Adrenal gland (tissue), 12 donors: Measurements from ENCODE around the gene TMEM201. TPM values are rescaled to one million over a fixed set of nuclear protein-coding genes. Genes with fewer than 3 reads are reported as not detected.

Experiments
- DNase-seq, 7 donors: peaks; one replicate each; pipeline ENCODE4 v3.0.0-alpha.2; 2019 to 2020
- H3K27ac ChIP-seq, 5 donors: fragments of 200-600 bp; sonication (generic) in 4 of 5; 1 replicate in 3 of 5; 2 replicates in 2 of 5; pipeline versions ENCODE4 v1.5.1 to v1.8.0; 2016 to 2020; ENCODE audit warnings: mild to moderate bottlenecking in 1 of 5
- H3K27me3 ChIP-seq: fragments of 200-600 bp; 2 replicates; pipeline ENCODE4 v1.8.0; 2021
- H3K36me3 ChIP-seq, 2 donors: fragments of 200-600 bp; replicated peaks in 1 of 2; 1 replicate in 1 of 2; 2 replicates in 1 of 2; pipeline versions ENCODE4 v1.5.1 to v1.8.0; 2018 to 2022
- H3K4me1 ChIP-seq, 2 donors: fragments of 200-600 bp; replicated peaks in 1 of 2; 1 replicate in 1 of 2; 2 replicates in 1 of 2; pipeline versions ENCODE4 v1.5.1 to v1.8.0; 2018 to 2021
- H3K4me3 ChIP-seq, 4 donors: fragments of 200-600 bp; sonication (generic) in 3 of 4; one replicate each; pipeline ENCODE4 v1.5.1; 2016 to 2018
- H3K9me3 ChIP-seq, 3 donors: fragments of 200-600 bp; sonication (generic) in 1 of 3; replicated peaks in 1 of 3; 1 replicate in 2 of 3; 2 replicates in 1 of 3; pipeline versions ENCODE4 v1.5.1 to v1.8.0; 2016 to 2021
- CTCF ChIP-seq, 6 experiments: fragments of 450-650 bp in 4 of 6; fragments of 200-600 bp in 2 of 6; sonication (generic) in 1 of 6; IDR thresholded peaks; 1 replicate in 5 of 6; 2 replicates in 1 of 6; pipeline versions ENCODE4 v1.5.1 to v1.8.0; 2016 to 2021; ENCODE audit warnings: antibody characterized with exemption in 6 of 6, mild to moderate bottlenecking in 2 of 6, moderate library complexity in 1 of 6
- POLR2A ChIP-seq, 2 donors: fragments of 450-650 bp; IDR thresholded peaks; one replicate each; pipeline ENCODE4 v1.6.1; 2017; ENCODE audit warnings: antibody characterized with exemption in 2 of 2, mild to moderate bottlenecking in 2 of 2, moderate library complexity in 1 of 2
- WGBS, 4 donors: extraction: QIAGEN DNeasy Blood & Tissue Kit in 2 of 4; methylation state at CpG; one replicate each; pipeline versions ENCODE4 v1.1.5 to v1.1.7; 2013 to 2017; 5-methylcytosine and 5-hydroxymethylcytosine counted together
- intact Hi-C, 2 donors: fragments of 100-400 bp; cut with DNase I; formaldehyde crosslinking; loops; one replicate each; pipeline versions ENCODE4 v1.14.1 to v1.15.0; 2022 to 2023
- polyA plus RNA-seq, 3 donors: library from polyadenylated mRNA; stranded (reverse); fragments of 200-250 nt in 2 of 3; fragments of 350-450 nt in 1 of 3; fragmentation: Illumina TruSeq in 1 of 3; extraction: RNeasy Lipid Tissue Mini Kit (QIAGEN cat#74804) in 1 of 3; gene quantifications; one replicate each; pipeline ENCODE4 v1.2.3, GENCODE V29; 2013 to 2014
- total RNA-seq, 9 donors: library from RNA; depleted of rRNA in 4 of 9; stranded (reverse); fragments of >200 nt in 4 of 9; fragments of 120-200 nt in 1 of 9; fragmentation: NEBNext Ultra II Directional in 1 of 9; extraction: Animal tissue kit (Norgen Biotek cat#: 25700) in 1 of 9; gene quantifications; one replicate each; pipeline versions ENCODE4 v1.1.0 to v1.2.4, GENCODE V29; 2013 to 2023
- donor health status: healthy with polysubstance abuse.
- donor health status: Bipolar disorder and iron deficiency.
- donor health status: DM: yes; HTN: yes; CAD: no.
- donor health status: DM: no; HTN: no; CAD: no.
- donor health status: DM: no; HTN: no; CAD: no.
- donor health status: DM: yes; HTN: yes; CAD: no.

TMEM201 gene
- total and polyA plus RNA-seq, 12 donors, result 2.1 to 12.6 (median 9.5) TPM

GRCh38 chr1:9630331-9631111 is 41.8 kb downstream of the TMEM201 start:
- 59 to 72% (median 70%) methylated on average over 8 of the region's 8 CpGs for WGBS, 4 donors
- H3K27me3 ChIP-seq, result no peaks in the 10 kb centered on the region
- no peaks in the 10 kb centered on the region for H3K36me3 ChIP-seq
- no peak for DNase-seq
- no peaks in the 10 kb centered on the region for H3K9me3 ChIP-seq
- TF ChIP-seq CTCF (IDR thresholded peaks at IDR 0.05) (no peak), POLR2A (IDR thresholded peaks at IDR 0.05) (no peak)
- no peak overlapping the region for H3K4me3 ChIP-seq
- H3K4me1 ChIP-seq, result no peaks in the 10 kb centered on the region
- intact Hi-C loops, result loop anchor here in 1 of 2 donors (10.0 kb wide), 1 partner anchor 64 kb away; no protein-coding TSS in a partner anchor
- no peak overlapping the region for H3K27ac ChIP-seq

DNA sequence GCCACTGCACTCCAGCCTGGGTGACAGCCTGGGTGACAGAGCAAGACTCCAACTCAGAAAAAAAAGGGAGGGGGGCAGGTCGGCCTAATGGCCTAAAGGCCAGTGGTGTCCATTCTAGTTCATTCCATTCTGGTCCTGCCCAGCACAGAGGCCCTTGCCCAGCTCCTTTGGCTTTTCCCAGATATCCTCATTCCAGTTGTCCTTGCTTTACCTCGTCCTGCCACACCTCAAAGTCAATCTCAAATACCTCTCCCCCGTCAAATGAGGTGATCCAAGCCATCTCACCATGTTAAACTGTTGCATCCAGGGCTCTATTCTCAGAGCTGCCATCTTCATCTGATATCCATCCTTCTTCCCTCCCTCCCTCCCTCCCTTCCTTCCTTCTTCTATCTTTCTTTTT is 42.9 kb downstream of the TMEM201 start:
- Histone ChIP-seq H3K27me3 (no peaks in the 10 kb centered on the region), H3K27ac (no peak overlapping the region), H3K4me1 (no peaks in the 10 kb centered on the region), H3K36me3 (no peaks in the 10 kb centered on the region), H3K4me3 (no peak overlapping the region), H3K9me3 (no peaks in the 10 kb centered on the region)
- WGBS, 4 donors, result 80 to 93% (median 86%) methylated on average over 3 of the region's 3 CpGs
- intact Hi-C loops, result loop anchor here in 1 of 2 donors (10.0 kb wide), 1 partner anchor 63 kb away; no protein-coding TSS in a partner anchor
- TF ChIP-seq CTCF (IDR thresholded peaks at IDR 0.05) (no peak), POLR2A (IDR thresholded peaks at IDR 0.05) (no peak)
- no peak for DNase-seq

DNA sequence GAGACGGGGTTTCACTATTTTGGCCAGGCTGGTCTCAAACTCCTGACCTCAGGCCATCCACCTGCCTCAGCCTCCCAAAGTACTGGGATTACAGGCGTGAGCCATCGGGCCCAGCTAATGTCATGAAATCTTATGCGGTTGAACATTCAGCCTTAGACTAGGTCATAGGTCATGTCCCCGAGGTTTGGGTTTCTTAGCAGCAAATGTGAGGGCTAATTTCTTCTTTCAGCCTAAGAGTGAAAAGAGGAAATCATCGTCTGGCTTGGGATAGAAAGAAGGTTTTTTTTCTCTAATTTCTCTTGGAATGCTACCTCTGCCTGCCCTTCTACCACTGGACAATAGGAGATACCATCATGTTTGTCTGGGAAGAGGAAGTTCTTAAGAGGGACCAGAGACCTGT is 44.8 kb downstream of the TMEM201 start:
- Histone ChIP-seq H3K9me3 (no peaks in the 10 kb centered on the region), H3K27ac (no peak overlapping the region), H3K4me3 (no peak overlapping the region), H3K4me1 (no peaks in the 10 kb centered on the region), H3K27me3 (no peaks in the 10 kb centered on the region), H3K36me3 (no peaks in the 10 kb centered on the region)
- intact Hi-C loops, result loop anchor here in 1 of 2 donors (10.0 kb wide), 1 partner anchor 61 kb away; no protein-coding TSS in a partner anchor
- TF ChIP-seq POLR2A (IDR thresholded peaks at IDR 0.05), result no peak
- TF ChIP-seq CTCF (IDR thresholded peaks at IDR 0.05), result no peak
- no peak for DNase-seq
- 74 to 79% (median 77%) methylated on average over 6 of the region's 6 CpGs for WGBS, 4 donors

- TF ChIP-seq CTCF (IDR thresholded peaks at IDR 0.05) (no peak), POLR2A (IDR thresholded peaks at IDR 0.05) (no peak)
- 81 to 85% (median 83%) methylated on average over 2 of the region's 2 CpGs for whole genome bisulfite sequencing, 4 donors
- intact Hi-C loops, result loop anchor here in 1 of 2 donors (10.0 kb wide), 1 partner anchor 60 kb away; no protein-coding TSS in a partner anchor
Observed at GRCh38 chr1:9634582-9634981, 45.9 kb downstream of the TMEM201 start.

More at GRCh38 chr1:9634582-9634981, 45.9 kb downstream of the TMEM201 start:
- Histone ChIP-seq H3K9me3 (no peaks in the 10 kb centered on the region), H3K36me3 (no peaks in the 10 kb centered on the region), H3K27ac (no peak overlapping the region), H3K27me3 (no peaks in the 10 kb centered on the region), H3K4me3 (no peak overlapping the region), H3K4me1 (no peaks in the 10 kb centered on the region)
- no peak for DNase-seq
